ENCODE measurements around the gene S1PR4.

GRCh38 chr19:3140667-3141038, 37.9 kb upstream of the S1PR4 start:
- TF ChIP-seq TAF1 (IDR thresholded peaks at IDR 0.05; ENCODE audit: borderline replicate concordance, low read depth, low read length) (no peak), POLR2AphosphoS5 (IDR thresholded peaks at IDR 0.05; ENCODE audit: low read depth, low read length) (no peak), POLR2A (IDR thresholded peaks at IDR 0.05; ENCODE audit: low read depth, low read length) (no peak)

Data from GM12892 (cell line).